Activated T-helper 2 cell treated with anti-CD3 and anti-CD28 coated beads, Interferon-gamma antibody, Interleukin-2, Interleukin-4, amounts not matched to agents 10 μg/mL and 5 μg/mL and 100 μg/mL, durations not matched to agents 14 hours and 24 hours and 36 hours (primary cell): Measurements from ENCODE around the gene ST8SIA4. TPM values are rescaled to one million over a fixed set of nuclear protein-coding genes. Genes with fewer than 3 reads are reported as not detected.

Experiments
- DNase-seq: peaks from one replicate; pipeline ENCODE4 v3.0.0; 2021; ENCODE audit warnings: low spot score
- H3K27ac Mint-ChIP-seq: one replicate; pipeline ENCODE4 v1.8.0; 2021; ENCODE audit warnings: mixed read lengths
- H3K27me3 Mint-ChIP-seq: one replicate; pipeline ENCODE4 v1.8.0; 2021; ENCODE audit warnings: low read depth, mixed read lengths
- H3K36me3 Mint-ChIP-seq: one replicate; pipeline ENCODE4 v1.8.0; 2021; ENCODE audit warnings: low read depth, mixed read lengths
- H3K4me1 Mint-ChIP-seq: one replicate; pipeline ENCODE4 v1.8.0; 2021; ENCODE audit warnings: low read depth, mixed read lengths
- H3K4me3 Mint-ChIP-seq: one replicate; pipeline ENCODE4 v1.8.0; 2021; ENCODE audit warnings: low read depth, mild to moderate bottlenecking, moderate library complexity, mixed read lengths
- H3K9me3 Mint-ChIP-seq: one replicate; pipeline ENCODE4 v1.8.0; 2021; ENCODE audit warnings: mixed read lengths
- intact Hi-C: fragments of 100-400 bp; cut with micrococcal nuclease; formaldehyde crosslinking; loops from one replicate; pipeline ENCODE4 v1.15.1; 2023
- total RNA-seq: library from RNA; stranded (reverse); gene quantifications from 2 replicates; pipeline ENCODE4 v1.2.3, GENCODE V29; 2022

ST8SIA4 gene
- total RNA-seq, 1 donor from 2014 or later, result 79.1 TPM

- Mint-ChIP-seq H3K9me3 (no peaks in the 10 kb centered on the region), H3K4me1 (peaks cover 73% of the 10 kb centered on the region), H3K27ac (peak overlapping the region; percentile 93), H3K27me3 (no peaks in the 10 kb centered on the region), H3K36me3 (peaks cover 65% of the 10 kb centered on the region), H3K4me3 (no peak overlapping the region)
- DNase-seq, result no peak
- intact Hi-C loops, result loop anchor here (1.0 to 2.0 kb wide), 6 partner anchors 9 to 60 kb away; no protein-coding TSS in a partner anchor
These were observed 62.7 kb downstream of the ST8SIA4 start for GRCh38 chr5:100840370-100840769.

GRCh38 chr5:100838048-100838473 lies 65.0 kb downstream of the ST8SIA4 start:
- Mint-ChIP-seq H3K4me1 (peaks cover 63% of the 10 kb centered on the region), H3K4me3 (no peak overlapping the region), H3K9me3 (no peaks in the 10 kb centered on the region), H3K27me3 (no peaks in the 10 kb centered on the region), H3K36me3 (peaks cover 65% of the 10 kb centered on the region), H3K27ac (peak overlapping the region; percentile 81)
- intact Hi-C loops, result no loop called here
- no peak for DNase-seq

GRCh38 chr5:100834519-100834918 lies 68.6 kb downstream of the ST8SIA4 start:
- Mint-ChIP-seq H3K9me3 (no peaks in the 10 kb centered on the region), H3K27ac (no peak overlapping the region), H3K4me1 (peaks cover 46% of the 10 kb centered on the region), H3K4me3 (no peak overlapping the region), H3K27me3 (no peaks in the 10 kb centered on the region), H3K36me3 (peaks cover 70% of the 10 kb centered on the region)
- intact Hi-C loops, result no loop called here
- no peak for DNase-seq

GRCh38 chr5:100832252-100833230 lies 70.5 kb downstream of the ST8SIA4 start:
- Mint-ChIP-seq H3K4me3 (no peak overlapping the region), H3K27ac (peak overlapping the region; percentile 52), H3K27me3 (no peaks in the 10 kb centered on the region), H3K9me3 (no peaks in the 10 kb centered on the region), H3K36me3 (peaks cover 68% of the 10 kb centered on the region), H3K4me1 (peaks cover 51% of the 10 kb centered on the region)
- DNase-seq, result no peak
- intact Hi-C loops, result no loop called here

GRCh38 chr5:100828898-100829356 lies 74.2 kb downstream of the ST8SIA4 start:
- Mint-ChIP-seq H3K27ac (peak overlapping the region; percentile 71), H3K27me3 (no peaks in the 10 kb centered on the region), H3K4me3 (no peak overlapping the region), H3K9me3 (no peaks in the 10 kb centered on the region), H3K36me3 (peaks cover 52% of the 10 kb centered on the region), H3K4me1 (peaks cover 42% of the 10 kb centered on the region)
- no peak for DNase-seq
- intact Hi-C loops, result no loop called here

GRCh38 chr5:100828071-100828897 lies 74.8 kb downstream of the ST8SIA4 start:
- H3K36me3 Mint-ChIP-seq, result peaks cover 53% of the 10 kb centered on the region
- H3K27me3 Mint-ChIP-seq, result no peaks in the 10 kb centered on the region
- H3K4me1 Mint-ChIP-seq, result peaks cover 47% of the 10 kb centered on the region
- DNase-seq, result no peak
- intact Hi-C loops, result no loop called here
- no peaks in the 10 kb centered on the region for H3K9me3 Mint-ChIP-seq
- H3K4me3 Mint-ChIP-seq, result peak overlapping the region; percentile 13
- peak overlapping the region; percentile 79 for H3K27ac Mint-ChIP-seq

GRCh38 chr5:100827481-100827889 lies 75.6 kb downstream of the ST8SIA4 start:
- no peaks in the 10 kb centered on the region for H3K27me3 Mint-ChIP-seq
- peak overlapping the region; percentile 79 for H3K27ac Mint-ChIP-seq
- peaks cover 40% of the 10 kb centered on the region for H3K4me1 Mint-ChIP-seq
- H3K36me3 Mint-ChIP-seq, result peaks cover 53% of the 10 kb centered on the region
- no peaks in the 10 kb centered on the region for H3K9me3 Mint-ChIP-seq
- H3K4me3 Mint-ChIP-seq, result no peak overlapping the region
- no peak for DNase-seq
- intact Hi-C loops, result loop anchor here (2.0 kb wide), 2 partner anchors 25 to 47 kb away; no protein-coding TSS in a partner anchor

GRCh38 chr5:100826133-100826532 lies 76.9 kb downstream of the ST8SIA4 start:
- H3K27me3 Mint-ChIP-seq, result no peaks in the 10 kb centered on the region
- intact Hi-C loops, result loop anchor here (1.0 to 2.0 kb wide), 4 partner anchors 11 to 74 kb away; no protein-coding TSS in a partner anchor
- H3K4me1 Mint-ChIP-seq, result peaks cover 40% of the 10 kb centered on the region
- no peak overlapping the region for H3K4me3 Mint-ChIP-seq
- H3K27ac Mint-ChIP-seq, result peak overlapping the region; percentile 56
- peaks cover 57% of the 10 kb centered on the region for H3K36me3 Mint-ChIP-seq
- no peaks in the 10 kb centered on the region for H3K9me3 Mint-ChIP-seq
- no peak for DNase-seq

- H3K9me3 Mint-ChIP-seq, result no peaks in the 10 kb centered on the region
- H3K4me1 Mint-ChIP-seq, result peaks cover 53% of the 10 kb centered on the region
- peak overlapping the region; percentile 30 for H3K27ac Mint-ChIP-seq
- intact Hi-C loops, result no loop called here
- no peak overlapping the region for H3K4me3 Mint-ChIP-seq
- H3K27me3 Mint-ChIP-seq, result no peaks in the 10 kb centered on the region
- H3K36me3 Mint-ChIP-seq, result peaks cover 64% of the 10 kb centered on the region
- DNase-seq, result no peak
These were observed 78.4 kb downstream of the ST8SIA4 start for GRCh38 chr5:100824635-100825034.

- peak overlapping the region; percentile 22 for H3K27ac Mint-ChIP-seq
- H3K27me3 Mint-ChIP-seq, result no peaks in the 10 kb centered on the region
- intact Hi-C loops, result no loop called here
- DNase-seq, result no peak
- H3K9me3 Mint-ChIP-seq, result no peaks in the 10 kb centered on the region
- H3K36me3 Mint-ChIP-seq, result peaks cover 63% of the 10 kb centered on the region
- peaks cover 52% of the 10 kb centered on the region for H3K4me1 Mint-ChIP-seq
- no peak overlapping the region for H3K4me3 Mint-ChIP-seq
These were observed 79.3 kb downstream of the ST8SIA4 start for GRCh38 chr5:100823812-100824211.

- no peak overlapping the region for H3K4me3 Mint-ChIP-seq
- no peak overlapping the region for H3K27ac Mint-ChIP-seq
- peaks cover 72% of the 10 kb centered on the region for H3K36me3 Mint-ChIP-seq
- no peaks in the 10 kb centered on the region for H3K27me3 Mint-ChIP-seq
- intact Hi-C loops, result no loop called here
- no peak for DNase-seq
- no peaks in the 10 kb centered on the region for H3K9me3 Mint-ChIP-seq
- peaks cover 50% of the 10 kb centered on the region for H3K4me1 Mint-ChIP-seq
These were observed 81.3 kb downstream of the ST8SIA4 start for GRCh38 chr5:100821751-100822150.

GRCh38 chr5:100818340-100818739 lies 84.7 kb downstream of the ST8SIA4 start:
- Mint-ChIP-seq H3K9me3 (no peaks in the 10 kb centered on the region), H3K4me1 (peaks cover 49% of the 10 kb centered on the region), H3K4me3 (no peak overlapping the region), H3K27ac (peak overlapping the region; percentile 48), H3K36me3 (peaks cover 71% of the 10 kb centered on the region), H3K27me3 (no peaks in the 10 kb centered on the region)
- DNase-seq, result no peak
- intact Hi-C loops, result no loop called here
